NCI-H2029 (cell line): Measurements from ENCODE around the gene GPR158.
A peak's percentile ranks its signal among the peaks of the same experiment; 100 is the strongest.

ENCODE experiments used
- DNase-seq: peaks from one replicate; lab custom pipeline; 2025; lab: John Stamatoyannopoulos, UW

Gene GPR158

GRCh38 chr10:25398680-25399079 is 223.9 kb downstream of the GPR158 start:
- no peak for DNase-seq

- no peak for DNase-seq
Observed at GRCh38 chr10:25405871-25406270, 231.1 kb downstream of the GPR158 start.

GRCh38 chr10:25417611-25418010 is 242.8 kb downstream of the GPR158 start:
- no peak for DNase-seq

GRCh38 chr10:25425776-25426175 is 251.0 kb downstream of the GPR158 start:
- no peak for DNase-seq

GRCh38 chr10:25436431-25436830 is 261.6 kb downstream of the GPR158 start:
- DNase-seq: no peak

GRCh38 chr10:25441270-25441669 is 266.5 kb downstream of the GPR158 start:
- DNase-seq: no peak

GRCh38 chr10:25444266-25444665 is 269.5 kb downstream of the GPR158 start:
- DNase-seq: no peak

GRCh38 chr10:25451401-25451800 is 276.6 kb downstream of the GPR158 start:
- DNase-seq: no peak

- DNase-seq: no peak
Observed at GRCh38 chr10:25453619-25454018, 278.8 kb downstream of the GPR158 start.

- DNase-seq: no peak
Observed at GRCh38 chr10:25455980-25456567, 281.3 kb downstream of the GPR158 start.

- DNase-seq: no peak
Observed at GRCh38 chr10:25457552-25457951, 282.8 kb downstream of the GPR158 start.

- DNase-seq: peak; percentile 43
Observed at GRCh38 chr10:25465582-25466372, 291.0 kb downstream of the GPR158 start.

- DNase-seq: no peak
Observed at GRCh38 chr10:25467881-25468280, 293.1 kb downstream of the GPR158 start.

- no peak for DNase-seq
Observed at GRCh38 chr10:25481467-25481866, 306.7 kb downstream of the GPR158 start.

GRCh38 chr10:25483999-25484398 is 309.2 kb downstream of the GPR158 start:
- no peak for DNase-seq

- no peak for DNase-seq
Observed at GRCh38 chr10:25487266-25487665, 312.5 kb downstream of the GPR158 start.

- DNase-seq: no peak
Observed at GRCh38 chr10:25492040-25492439, 317.2 kb downstream of the GPR158 start.

GRCh38 chr10:25492680-25493079 is 317.9 kb downstream of the GPR158 start:
- DNase-seq: no peak

- no peak for DNase-seq
Observed at GRCh38 chr10:25493122-25493893, 318.5 kb downstream of the GPR158 start.

- no peak for DNase-seq
Observed at GRCh38 chr10:25497246-25497645, 322.4 kb downstream of the GPR158 start.

- DNase-seq: no peak
Observed at GRCh38 chr10:25498645-25499044, 323.8 kb downstream of the GPR158 start.

- DNase-seq: no peak
Observed at GRCh38 chr10:25501912-25502311, 327.1 kb downstream of the GPR158 start.

GRCh38 chr10:25502453-25502852 is 327.7 kb downstream of the GPR158 start:
- DNase-seq: no peak
